BLaER1 (cell line): ENCODE measurements around the gene PNPLA6.

Experiments
- H3K27ac ChIP-seq: shearing (Covaris generic); formaldehyde crosslinking; 2 replicates; pipeline ENCODE4 v1.8.1; 2022
- H3K27me3 ChIP-seq: shearing (Covaris generic); formaldehyde crosslinking; 2 replicates; pipeline ENCODE4 v1.8.1; 2022
- H3K36me3 ChIP-seq: shearing (Covaris generic); formaldehyde crosslinking; 2 replicates; pipeline ENCODE4 v1.8.1; 2022
- H3K4me1 ChIP-seq: shearing (Covaris generic); formaldehyde crosslinking; 2 replicates; pipeline ENCODE4 v1.8.1; 2022
- H3K4me2 ChIP-seq: shearing (Covaris generic); formaldehyde crosslinking; 2 replicates; pipeline ENCODE4 v1.8.1; 2022
- H3K4me3 ChIP-seq: shearing (Covaris generic); formaldehyde crosslinking; 2 replicates; pipeline ENCODE4 v1.8.1; 2022
- H3K9ac ChIP-seq: shearing (Covaris generic); formaldehyde crosslinking; 2 replicates; pipeline ENCODE4 v1.8.1; 2022
- H3K9me3 ChIP-seq: shearing (Covaris generic); formaldehyde crosslinking; 2 replicates; pipeline ENCODE4 v1.8.1; 2022
- H4K20me1 ChIP-seq: shearing (Covaris generic); formaldehyde crosslinking; 2 replicates; pipeline ENCODE4 v1.8.1; 2022
- Cebpa-rat ChIP-seq: shearing (Covaris generic); IDR thresholded peaks from 2 replicates; pipeline ENCODE4 v1.8.1; 2022

Gene PNPLA6

DNA sequence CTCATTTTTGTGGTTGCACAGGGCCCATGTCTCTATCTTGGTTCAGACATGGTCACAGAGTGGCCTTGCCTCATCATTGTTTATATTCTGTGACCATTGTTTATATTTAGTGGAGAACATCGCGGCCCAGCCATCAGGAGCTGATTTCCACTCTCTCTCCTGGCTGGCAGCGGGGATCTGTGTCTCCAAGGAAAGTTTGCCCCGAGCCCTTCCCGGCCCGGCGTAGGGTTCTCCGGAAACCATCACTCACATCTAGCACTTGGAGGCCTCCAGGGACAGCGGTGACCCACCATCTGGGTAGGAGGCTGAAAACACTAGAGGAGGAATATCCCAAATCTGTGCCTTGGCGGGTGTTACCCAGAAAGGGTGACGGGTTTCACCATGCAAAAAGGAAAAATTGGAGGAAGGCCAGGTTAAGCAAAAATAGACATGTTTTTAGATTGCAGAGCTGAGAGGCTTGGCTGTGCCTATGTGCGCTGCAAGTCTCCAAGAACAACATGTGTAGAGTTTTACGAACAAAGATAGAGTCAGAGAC lies 20.3 kb upstream of the PNPLA6 start:
- peak overlapping the region; percentile 91 for H3K27ac ChIP-seq
- H3K27me3 ChIP-seq = no peaks in the 10 kb centered on the region
- H3K4me2 ChIP-seq = peak overlapping the region; percentile 94
- peaks cover 21% of the 10 kb centered on the region for H3K4me1 ChIP-seq
- H4K20me1 ChIP-seq = no peaks in the 10 kb centered on the region
- peak overlapping the region; percentile 74 for H3K4me3 ChIP-seq
- H3K9me3 ChIP-seq = no peaks in the 10 kb centered on the region
- H3K36me3 ChIP-seq = peaks cover 12% of the 10 kb centered on the region
- peak overlapping the region; percentile 88 for H3K9ac ChIP-seq
- TF ChIP-seq Cebpa-rat = no peak

DNA sequence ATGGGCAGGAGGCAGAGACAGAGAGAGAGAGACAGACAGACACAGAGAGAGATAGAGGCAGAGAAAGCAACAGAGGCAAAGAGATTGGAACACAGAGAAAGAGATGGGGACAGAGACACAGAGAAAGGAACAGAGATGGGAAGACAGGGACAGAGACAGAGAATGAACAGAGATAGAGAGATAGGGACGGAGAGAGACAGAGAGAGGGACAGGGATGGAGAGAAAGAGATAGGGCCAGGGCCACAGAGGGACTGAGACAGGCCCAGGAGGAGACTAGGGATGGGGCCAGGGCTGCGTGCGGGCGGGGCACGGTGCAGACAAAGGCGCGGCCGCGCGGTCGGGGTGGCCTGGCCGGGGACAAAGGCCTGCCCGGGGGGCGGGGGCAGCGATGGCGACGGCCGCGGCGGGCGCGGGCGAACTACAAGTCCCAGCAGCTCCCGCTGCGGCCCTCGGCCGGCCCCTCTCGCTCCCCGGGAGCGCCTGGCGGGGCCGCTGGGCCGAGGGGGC lies 19.8 kb upstream of the PNPLA6 start, which contains the start of gene ZNF358:
Gene ZNF358 (plus strand): TSS at position 459 of the 507 bp plus-strand sequence. CDS start 3,140 bp downstream, outside the sequence.
- H3K9me3 ChIP-seq = no peaks in the 10 kb centered on the region
- H3K4me2 ChIP-seq = peak within 1 kb of the TSS; percentile 96
- TF ChIP-seq Cebpa-rat = no peak
- peak within 1 kb of the TSS; percentile 74 for H3K4me3 ChIP-seq
- peak within 1 kb of the TSS; percentile 88 for H3K9ac ChIP-seq
- H4K20me1 ChIP-seq = no peaks in the 10 kb centered on the region
- peaks cover 17% of the 10 kb centered on the region for H3K36me3 ChIP-seq
- H3K4me1 ChIP-seq = peaks cover 21% of the 10 kb centered on the region
- H3K27me3 ChIP-seq = no peaks in the 10 kb centered on the region
- H3K27ac ChIP-seq = peak within 1 kb of the TSS; percentile 91

GRCh38 chr19:7516333-7516732 lies 19.2 kb upstream of the PNPLA6 start:
- peak overlapping the region; percentile 88 for H3K9ac ChIP-seq
- H3K4me1 ChIP-seq = peaks cover 21% of the 10 kb centered on the region
- H3K4me2 ChIP-seq = peak overlapping the region; percentile 96
- H3K9me3 ChIP-seq = no peaks in the 10 kb centered on the region
- peak overlapping the region; percentile 87 for H3K27ac ChIP-seq
- H3K36me3 ChIP-seq = peaks cover 21% of the 10 kb centered on the region
- peak overlapping the region; percentile 74 for H3K4me3 ChIP-seq
- H3K27me3 ChIP-seq = no peaks in the 10 kb centered on the region
- H4K20me1 ChIP-seq = no peaks in the 10 kb centered on the region
- no peak for TF ChIP-seq Cebpa-rat

DNA sequence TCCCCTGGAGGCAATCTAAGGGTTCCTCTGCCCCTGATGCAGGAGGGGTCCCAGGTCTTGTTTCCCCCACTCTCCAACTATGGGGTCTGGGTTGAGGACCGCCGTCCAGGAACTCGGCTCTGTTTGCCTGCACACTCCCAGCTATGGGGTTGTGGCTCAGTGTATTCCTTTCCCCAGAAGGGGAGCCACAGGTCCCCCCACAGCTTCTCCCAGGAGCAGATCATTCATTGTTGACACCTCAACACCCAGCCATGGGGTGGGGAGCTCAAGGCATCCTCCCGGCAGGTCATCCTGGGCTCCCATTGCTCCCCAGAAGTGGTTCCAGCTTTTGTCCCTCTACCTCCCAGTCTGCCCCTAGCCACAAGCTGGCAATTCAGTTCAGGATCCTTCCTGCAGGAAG lies 18.6 kb upstream of the PNPLA6 start:
- Histone ChIP-seq H3K4me3 (peak overlapping the region; percentile 74), H3K9ac (peak overlapping the region; percentile 88), H3K4me2 (peak overlapping the region; percentile 96), H3K4me1 (peaks cover 26% of the 10 kb centered on the region), H3K27ac (peak overlapping the region; percentile 87), H4K20me1 (no peaks in the 10 kb centered on the region), H3K9me3 (no peaks in the 10 kb centered on the region), H3K27me3 (no peaks in the 10 kb centered on the region), H3K36me3 (peaks cover 21% of the 10 kb centered on the region)
- TF ChIP-seq Cebpa-rat = no peak

DNA sequence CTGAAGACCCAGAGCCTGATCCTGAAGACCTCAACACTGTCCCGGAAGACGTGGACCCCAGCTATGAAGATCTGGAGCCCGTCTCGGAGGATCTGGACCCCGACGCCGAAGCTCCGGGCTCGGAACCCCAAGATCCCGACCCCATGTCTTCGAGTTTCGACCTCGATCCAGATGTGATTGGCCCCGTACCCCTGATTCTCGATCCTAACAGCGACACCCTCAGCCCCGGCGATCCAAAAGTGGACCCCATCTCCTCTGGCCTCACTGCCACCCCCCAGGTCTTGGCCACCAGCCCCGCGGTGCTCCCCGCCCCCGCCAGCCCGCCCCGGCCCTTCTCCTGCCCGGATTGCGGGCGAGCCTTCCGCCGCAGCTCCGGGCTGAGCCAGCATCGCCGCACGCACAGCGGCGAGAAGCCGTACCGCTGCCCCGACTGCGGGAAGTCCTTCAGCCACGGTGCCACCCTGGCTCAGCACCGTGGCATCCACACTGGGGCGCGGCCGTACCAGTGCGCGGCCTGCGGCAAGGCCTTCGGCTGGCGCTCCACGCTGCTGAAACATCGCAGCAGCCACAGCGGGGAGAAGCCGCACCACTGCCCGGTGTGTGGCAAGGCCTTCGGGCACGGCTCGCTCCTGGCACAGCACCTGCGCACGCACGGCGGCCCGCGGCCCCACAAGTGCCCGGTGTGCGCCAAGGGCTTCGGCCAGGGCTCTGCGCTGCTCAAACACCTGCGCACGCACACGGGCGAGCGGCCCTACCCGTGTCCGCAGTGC lies 16.0 kb upstream of the PNPLA6 start:
- Histone ChIP-seq H3K4me3 (no peak overlapping the region), H3K27me3 (no peaks in the 10 kb centered on the region), H3K4me2 (no peak overlapping the region), H3K9ac (no peak overlapping the region), H3K27ac (no peak overlapping the region), H3K9me3 (no peaks in the 10 kb centered on the region), H4K20me1 (no peaks in the 10 kb centered on the region), H3K36me3 (peaks cover 21% of the 10 kb centered on the region), H3K4me1 (peaks cover 41% of the 10 kb centered on the region)
- no peak for TF ChIP-seq Cebpa-rat

- Histone ChIP-seq H3K9ac (no peak overlapping the region), H3K4me2 (no peak overlapping the region), H3K4me3 (no peak overlapping the region), H3K36me3 (peaks cover 21% of the 10 kb centered on the region), H3K27ac (no peak overlapping the region), H4K20me1 (no peaks in the 10 kb centered on the region), H3K4me1 (peaks cover 37% of the 10 kb centered on the region), H3K27me3 (no peaks in the 10 kb centered on the region), H3K9me3 (no peaks in the 10 kb centered on the region)
- no peak for TF ChIP-seq Cebpa-rat
Measured at GRCh38 chr19:7520131-7521051, 15.1 kb upstream of the PNPLA6 start.

- H3K9ac ChIP-seq = peak overlapping the region; percentile 73
- peak overlapping the region; percentile 86 for H3K4me3 ChIP-seq
- TF ChIP-seq Cebpa-rat = no peak
Measured at GRCh38 chr19:7521551-7522071, 13.9 kb upstream of the PNPLA6 start.

GRCh38 chr19:7522072-7522922 lies 13.2 kb upstream of the PNPLA6 start, which contains the start of gene MCOLN1:
TSS of gene MCOLN1 (plus strand) at chr19:7522624. CDS start at chr19:7522751, 127 bp downstream.
- Histone ChIP-seq H3K4me3 (peak within 1 kb of the TSS; percentile 86), H3K27ac (peak within 1 kb of the TSS; percentile 64), H4K20me1 (no peaks in the 10 kb centered on the region), H3K36me3 (peaks cover 25% of the 10 kb centered on the region), H3K9me3 (no peaks in the 10 kb centered on the region), H3K9ac (peak within 1 kb of the TSS; percentile 83), H3K27me3 (no peaks in the 10 kb centered on the region), H3K4me1 (peaks cover 25% of the 10 kb centered on the region), H3K4me2 (peak within 1 kb of the TSS; percentile 100)
- TF ChIP-seq Cebpa-rat = no peak

More at GRCh38 chr19:7521551-7522071, 13.9 kb upstream of the PNPLA6 start:
- H3K4me1 ChIP-seq = peaks cover 32% of the 10 kb centered on the region
- H3K27ac ChIP-seq = peak overlapping the region; percentile 63
- peaks cover 25% of the 10 kb centered on the region for H3K36me3 ChIP-seq
- H4K20me1 ChIP-seq = no peaks in the 10 kb centered on the region
- H3K4me2 ChIP-seq = peak overlapping the region; percentile 100
- H3K27me3 ChIP-seq = no peaks in the 10 kb centered on the region
- H3K9me3 ChIP-seq = no peaks in the 10 kb centered on the region
